Measurements from ENCODE around the gene NUDCD3. TPM values are rescaled to one million over a fixed set of nuclear protein-coding genes. Genes with fewer than 3 reads are reported as not detected.

Gene NUDCD3
- total RNA-seq, 2 donors from 2014 or later: 20.4 to 20.8 TPM

- H3K4me3 ChIP-seq: no peak overlapping the region
- H3K36me3 ChIP-seq (replicated peaks in 1 of 2; ENCODE audit: insufficient read depth in 1 of 2, low read depth in 2 of 2): peaks cover 0 to 14% of the 10 kb centered on the region in 2 donors
- no peaks in the 10 kb centered on the region for H3K27me3 ChIP-seq
- no peak for ATAC-seq
- TF ChIP-seq CTCF (IDR thresholded peaks at IDR 0.05) (no peak), POLR2A (IDR thresholded peaks at IDR 0.05) (no peak)
- DNase-seq: no peak
- H3K9me3 ChIP-seq: no peaks in the 10 kb centered on the region
- 95 to 99% methylated on average over 6 of the region's 6 CpGs for WGBS, 2 donors
- intact Hi-C loops (cut with DNase I): no loop called here
- H3K4me1 ChIP-seq: peaks cover 9% of the 10 kb centered on the region
- no peak overlapping the region for H3K27ac ChIP-seq
These were observed 96.4 kb downstream of the NUDCD3 start for GRCh38 chr7:44394112-44394447.

GRCh38 chr7:44393238-44394111, 97.0 kb downstream of the NUDCD3 start:
- H3K27me3 ChIP-seq: no peaks in the 10 kb centered on the region
- no peak overlapping the region for H3K27ac ChIP-seq
- WGBS, 2 donors: 90 to 92% methylated on average over 7 of the region's 7 CpGs
- H3K36me3 ChIP-seq (replicated peaks in 1 of 2; ENCODE audit: insufficient read depth in 1 of 2, low read depth in 2 of 2): peaks cover 0 to 18% of the 10 kb centered on the region in 2 donors
- no peak for TF ChIP-seq POLR2A (IDR thresholded peaks at IDR 0.05)
- TF ChIP-seq CTCF (IDR thresholded peaks at IDR 0.05): no peak
- ATAC-seq: no peak
- DNase-seq: peak in 1 of 4 donors; percentile 1
- H3K4me3 ChIP-seq: no peak overlapping the region
- intact Hi-C loops (cut with DNase I): no loop called here
- no peaks in the 10 kb centered on the region for H3K9me3 ChIP-seq
- H3K4me1 ChIP-seq: peaks cover 3% of the 10 kb centered on the region

- Histone ChIP-seq H3K4me1 (no peaks in the 10 kb centered on the region), H3K27me3 (no peaks in the 10 kb centered on the region), H3K36me3 (replicated peaks in 1 of 2; ENCODE audit: insufficient read depth in 1 of 2, low read depth in 2 of 2) (peaks cover 0 to 22% of the 10 kb centered on the region in 2 donors), H3K4me3 (no peak overlapping the region), H3K9me3 (no peaks in the 10 kb centered on the region), H3K27ac (no peak overlapping the region)
- DNase-seq (peak in 1 of 4 donors; percentile 2), ATAC-seq (no peak)
- TF ChIP-seq CTCF (IDR thresholded peaks at IDR 0.05) (no peak), POLR2A (IDR thresholded peaks at IDR 0.05) (no peak)
- intact Hi-C loops (cut with DNase I): no loop called here
These were observed 97.8 kb downstream of the NUDCD3 start for GRCh38 chr7:44392618-44393010.

DNA sequence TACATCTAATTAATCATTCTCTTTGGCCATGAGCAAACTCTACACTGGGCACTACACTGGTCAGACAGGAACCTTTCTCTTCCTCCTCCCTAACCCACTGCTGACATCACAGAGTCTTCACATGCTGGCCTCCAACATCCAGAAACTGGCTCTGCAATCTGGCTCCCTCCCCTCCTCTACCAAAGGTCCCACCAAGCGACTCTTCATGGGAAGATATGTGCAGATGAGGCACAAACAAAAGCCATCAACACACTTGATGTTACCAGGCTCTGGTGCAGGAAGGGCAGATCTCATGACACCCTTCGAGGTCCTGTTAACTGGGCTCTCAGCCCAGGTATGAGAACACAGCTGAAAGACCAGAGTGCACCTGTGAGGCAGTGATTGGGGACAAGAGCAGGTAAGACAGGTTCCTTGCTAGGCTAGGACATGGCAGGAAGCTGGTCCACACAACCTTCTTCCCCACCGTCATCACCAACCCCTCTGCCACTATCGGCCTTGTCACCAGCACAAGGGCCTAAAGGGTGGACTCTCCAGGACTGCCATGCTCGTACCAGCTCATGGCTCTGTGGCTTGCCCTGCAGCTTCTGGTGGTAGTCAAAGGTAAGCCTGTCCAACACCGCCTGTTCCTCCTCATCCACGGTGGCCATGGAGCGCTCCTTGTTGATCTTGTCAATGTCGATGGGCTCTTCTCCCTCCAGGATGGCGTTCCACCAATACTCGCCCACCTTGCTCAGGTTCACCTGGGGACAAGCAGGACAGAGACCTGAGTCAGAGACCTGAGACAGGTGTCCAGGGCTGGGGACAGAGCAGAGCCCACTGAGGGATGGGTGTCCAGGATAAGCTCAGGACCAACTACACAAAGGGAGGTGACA, 98.5 kb downstream of the NUDCD3 start:
- H3K36me3 ChIP-seq (replicated peaks in 1 of 2; ENCODE audit: insufficient read depth in 1 of 2, low read depth in 2 of 2): peaks cover 0 to 22% of the 10 kb centered on the region in 2 donors
- WGBS, 2 donors: 93 to 96% methylated on average over 10 to 11 of the region's 11 CpGs
- no peak overlapping the region for H3K27ac ChIP-seq
- intact Hi-C loops (cut with DNase I): no loop called here
- no peaks in the 10 kb centered on the region for H3K4me1 ChIP-seq
- no peak for ATAC-seq
- no peaks in the 10 kb centered on the region for H3K9me3 ChIP-seq
- peak in 1 of 4 donors; percentile 5 for DNase-seq
- H3K27me3 ChIP-seq: no peaks in the 10 kb centered on the region
- no peak overlapping the region for H3K4me3 ChIP-seq
- TF ChIP-seq POLR2A (IDR thresholded peaks at IDR 0.05): no peak
- no peak for TF ChIP-seq CTCF (IDR thresholded peaks at IDR 0.05)
